Neural cell (in vitro differentiated cells): ENCODE measurements around the gene PTPN1. TPM values are rescaled to one million over a fixed set of nuclear protein-coding genes. Genes with fewer than 3 reads are reported as not detected.

Experiments
- H2AFZ ChIP-seq: fragments of 200-600, 300-800 bp; sonication (generic), shearing (Covaris generic); 2 replicates; pipeline ENCODE4 v1.6.0; 2014; ENCODE audit warnings: low read depth, mild to moderate bottlenecking, antibody characterized with exemption, low read length, moderate library complexity
- H3F3A ChIP-seq: fragments of 200-600 bp; shearing (Covaris generic); 2 replicates; pipeline ENCODE4 v1.6.1; 2016; ENCODE audit warnings: mild to moderate bottlenecking, moderate library complexity, mixed read lengths, antibody characterized with exemption, low read length; ENCODE audit not compliant: insufficient read depth, poor library complexity, severe bottlenecking
- H3K27ac ChIP-seq: fragments of 200-600, 300-800 bp; sonication (generic), shearing (Covaris generic); 2 replicates; pipeline ENCODE4 v1.5.1; 2014; ENCODE audit warnings: mild to moderate bottlenecking, low read length, moderate library complexity
- H3K27me3 ChIP-seq: fragments of 300-800, 200-600 bp; sonication (generic), shearing (Covaris generic); 2 replicates; pipeline ENCODE4 v1.6.0; 2014; ENCODE audit warnings: mild to moderate bottlenecking, low read depth, low read length, moderate library complexity; ENCODE audit not compliant: insufficient read depth
- H3K36me3 ChIP-seq: fragments of 300-800, 200-600 bp; sonication (generic), shearing (Covaris generic); 2 replicates; pipeline ENCODE4 v1.5.1; 2014; ENCODE audit warnings: mild to moderate bottlenecking, antibody characterized with exemption, low read length, moderate library complexity; ENCODE audit not compliant: insufficient read depth
- H3K4me2 ChIP-seq: fragments of 300-800, 200-600 bp; sonication (generic), shearing (Covaris generic); 2 replicates; pipeline ENCODE4 v1.6.0; 2014; ENCODE audit warnings: mild to moderate bottlenecking, low read length
- H3K4me3 ChIP-seq: fragments of 300-800, 200-600 bp; sonication (generic), shearing (Covaris generic); 2 replicates; pipeline ENCODE4 v1.5.1; 2014; ENCODE audit warnings: mild to moderate bottlenecking, low read length, moderate library complexity
- H3K79me2 ChIP-seq: fragments of 200-600 bp; shearing (Covaris generic); replicated peaks from 2 replicates; pipeline ENCODE4 v1.6.0; 2014; ENCODE audit warnings: mild to moderate bottlenecking, low read length, moderate library complexity; ENCODE audit not compliant: insufficient read depth
- H3K9ac ChIP-seq: fragments of 300-800, 200-600 bp; sonication (generic), shearing (Covaris generic); 2 replicates; pipeline ENCODE4 v1.6.1; 2016; ENCODE audit warnings: mild to moderate bottlenecking, low read length, mixed read lengths
- H3K9me2 ChIP-seq: fragments of 200-600 bp; shearing (Covaris generic); 2 replicates; pipeline ENCODE4 v1.6.1; 2016; ENCODE audit warnings: mild to moderate bottlenecking, low read length, mixed read lengths; ENCODE audit not compliant: insufficient read depth
- H3K9me3 ChIP-seq: fragments of 200-600, 300-800 bp; sonication (generic), shearing (Covaris generic); 2 replicates; pipeline ENCODE4 v1.6.1; 2016; ENCODE audit warnings: mild to moderate bottlenecking, mixed run types, low read length, moderate library complexity, mixed read lengths
- H4K20me1 ChIP-seq: fragments of 200-600 bp; shearing (Covaris generic); 2 replicates; pipeline ENCODE4 v1.6.1; 2016; ENCODE audit warnings: mild to moderate bottlenecking, mixed run types; ENCODE audit not compliant: insufficient read depth
- CTCF ChIP-seq: fragments of 450-650 bp; IDR thresholded peaks from 2 replicates; pipeline ENCODE4 v1.5.1; 2014; ENCODE audit warnings: antibody characterized with exemption, mild to moderate bottlenecking, moderate library complexity; ENCODE audit not compliant: poor library complexity, severe bottlenecking
- EP300 ChIP-seq: fragments of 450-650 bp; conservative IDR thresholded peaks from 2 replicates; pipeline ENCODE4 v1.6.1; 2014; ENCODE audit warnings: antibody characterized with exemption, mild to moderate bottlenecking, moderate library complexity; ENCODE audit not compliant: poor library complexity, severe bottlenecking
- EZH2 ChIP-seq: fragments of 200-600, 300-800 bp; shearing (Covaris generic), sonication (generic); IDR thresholded peaks from 2 replicates; pipeline ENCODE4 v1.6.1; 2014; ENCODE audit warnings: antibody characterized with exemption, low read length, borderline replicate concordance, mild to moderate bottlenecking; ENCODE audit not compliant: insufficient read depth, poor library complexity, severe bottlenecking
- MXI1 ChIP-seq: fragments of 450-650 bp; conservative IDR thresholded peaks from 2 replicates; pipeline ENCODE4 v1.6.1; 2014; ENCODE audit warnings: antibody characterized with exemption, mild to moderate bottlenecking; ENCODE audit not compliant: poor library complexity, severe bottlenecking
- POLR2AphosphoS5 ChIP-seq: IDR thresholded peaks from 2 replicates; pipeline ENCODE4 v1.6.1; 2012
- RAD21 ChIP-seq: fragments of 450-650 bp; conservative IDR thresholded peaks from 2 replicates; pipeline ENCODE4 v1.6.1; 2014; ENCODE audit warnings: antibody characterized with exemption, mild to moderate bottlenecking, moderate library complexity
- REST ChIP-seq: IDR thresholded peaks from 2 replicates; pipeline ENCODE4 v1.6.1; 2012; ENCODE audit warnings: borderline replicate concordance
- SMC3 ChIP-seq: fragments of 450-650 bp; conservative IDR thresholded peaks from 2 replicates; pipeline ENCODE4 v1.6.1; 2014; ENCODE audit warnings: antibody characterized with exemption, mild to moderate bottlenecking, moderate library complexity; ENCODE audit not compliant: poor library complexity
- TAF1 ChIP-seq: IDR thresholded peaks from 2 replicates; pipeline ENCODE4 v1.6.1; 2012; ENCODE audit warnings: low read depth
- polyA plus RNA-seq: library from polyadenylated mRNA; depleted of rRNA; stranded (reverse); fragments of >200 nt; gene quantifications from 2 replicates; pipeline ENCODE4 v1.2.3, GENCODE V29; 2014

The PTPN1 gene
- polyA plus RNA-seq, 1 donor from 2014 or later = 48.1 TPM

GRCh38 chr20:50475681-50476292 is 34.4 kb upstream of the PTPN1 start:
- H3F3A ChIP-seq = no peaks in the 10 kb centered on the region
- H3K9ac ChIP-seq = no peak overlapping the region
- no peaks in the 10 kb centered on the region for H4K20me1 ChIP-seq
- no peaks in the 10 kb centered on the region for H3K79me2 ChIP-seq
- no peaks in the 10 kb centered on the region for H3K27me3 ChIP-seq
- no peaks in the 10 kb centered on the region for H3K36me3 ChIP-seq
- no peak overlapping the region for H2AFZ ChIP-seq
- no peaks in the 10 kb centered on the region for H3K9me2 ChIP-seq
- H3K9me3 ChIP-seq = no peaks in the 10 kb centered on the region
- no peak overlapping the region for H3K4me3 ChIP-seq
- no peak for TF ChIP-seq EP300
- no peak for TF ChIP-seq SMC3
- no peak for TF ChIP-seq MXI1
- TF ChIP-seq TAF1 = no peak
- TF ChIP-seq POLR2AphosphoS5 = no peak
- TF ChIP-seq CTCF = no peak
- no peak for TF ChIP-seq REST
- TF ChIP-seq RAD21 = no peak
- TF ChIP-seq EZH2 = no peak
- H3K27ac ChIP-seq = no peak overlapping the region
- H3K4me2 ChIP-seq = no peak overlapping the region

GRCh38 chr20:50477239-50477872 is 32.8 kb upstream of the PTPN1 start:
- Histone ChIP-seq H3F3A (no peaks in the 10 kb centered on the region), H3K79me2 (no peaks in the 10 kb centered on the region), H2AFZ (no peak overlapping the region), H3K9me3 (no peaks in the 10 kb centered on the region), H4K20me1 (no peaks in the 10 kb centered on the region), H3K4me3 (no peak overlapping the region), H3K36me3 (no peaks in the 10 kb centered on the region), H3K27me3 (no peaks in the 10 kb centered on the region), H3K27ac (no peak overlapping the region), H3K9ac (no peak overlapping the region), H3K4me2 (no peak overlapping the region), H3K9me2 (no peaks in the 10 kb centered on the region)
- TF ChIP-seq EZH2 (no peak), EP300 (no peak), POLR2AphosphoS5 (no peak), SMC3 (no peak), REST (no peak), RAD21 (no peak), MXI1 (no peak), CTCF (no peak), TAF1 (no peak)
